Activated CD8-positive, alpha-beta T cell treated with anti-CD3 and anti-CD28 coated beads for 36 hours (primary cell): ENCODE data around the gene KNSTRN. TPM values are rescaled to one million over a fixed set of nuclear protein-coding genes. Genes with fewer than 3 reads are reported as not detected.

Experiments used
- ATAC-seq: fragments of 200-7000 bp; cut with Tn5 transposase; one replicate; pipeline ENCODE4 v1.10.0; 2021; ENCODE audit warnings: mild to moderate bottlenecking, moderate library complexity
- CTCF ChIA-PET: fragments of 350-600 bp; sonication (Branson Sonifier 250); formaldehyde crosslinking; loops from one replicate; lab custom pipeline; 2021; ENCODE audit warnings: antibody characterized with exemption; lab: Charles Lee
- POLR2A ChIA-PET: fragments of 350-600 bp; sonication (Branson Sonifier 250); formaldehyde crosslinking; loops from one replicate; lab custom pipeline; 2021; ENCODE audit warnings: antibody characterized with exemption; lab: Charles Lee
- DNase-seq: peaks from one replicate; pipeline ENCODE4 v3.0.0-alpha.2; 2020
- H3K27ac Mint-ChIP-seq: one replicate; pipeline ENCODE4 v1.8.0; 2021; ENCODE audit warnings: mild to moderate bottlenecking, mixed read lengths
- H3K27me3 Mint-ChIP-seq: one replicate; pipeline ENCODE4 v1.8.0; 2021; ENCODE audit warnings: mixed read lengths
- H3K36me3 Mint-ChIP-seq: one replicate; pipeline ENCODE4 v1.8.0; 2021; ENCODE audit warnings: low read depth, mixed read lengths
- H3K4me1 Mint-ChIP-seq: one replicate; pipeline ENCODE4 v1.8.0; 2021; ENCODE audit warnings: low read depth, mixed read lengths
- H3K4me3 Mint-ChIP-seq: one replicate; pipeline ENCODE4 v1.8.0; 2021; ENCODE audit warnings: mild to moderate bottlenecking, moderate library complexity, mixed read lengths
- H3K9me3 Mint-ChIP-seq: one replicate; pipeline ENCODE4 v1.8.0; 2021; ENCODE audit warnings: mixed read lengths
- intact Hi-C: fragments of 100-400 bp; cut with micrococcal nuclease; formaldehyde crosslinking; loops from one replicate; pipeline ENCODE4 v1.10.0; 2022
- total RNA-seq, 2 experiments: library from RNA; stranded (reverse); gene quantifications; one replicate each; pipeline ENCODE4 v1.2.3, GENCODE V29; 2021
- TF ChIP-seq, protein P1 (sequence below): fragments of 200-600 bp; IDR thresholded peaks from one replicate; pipeline ENCODE4 v1.8.0; 2022; ENCODE audit warnings: antibody characterized with exemption, mild to moderate bottlenecking

KNSTRN gene
- total RNA-seq, 2 experiments from 2014 or later = 54.2 to 55.0 TPM

GRCh38 chr15:40372981-40373380, 9.5 kb upstream of the KNSTRN start:
- ATAC-seq (no peak), DNase-seq (no peak)
- TF ChIP-seq, protein P1, sequence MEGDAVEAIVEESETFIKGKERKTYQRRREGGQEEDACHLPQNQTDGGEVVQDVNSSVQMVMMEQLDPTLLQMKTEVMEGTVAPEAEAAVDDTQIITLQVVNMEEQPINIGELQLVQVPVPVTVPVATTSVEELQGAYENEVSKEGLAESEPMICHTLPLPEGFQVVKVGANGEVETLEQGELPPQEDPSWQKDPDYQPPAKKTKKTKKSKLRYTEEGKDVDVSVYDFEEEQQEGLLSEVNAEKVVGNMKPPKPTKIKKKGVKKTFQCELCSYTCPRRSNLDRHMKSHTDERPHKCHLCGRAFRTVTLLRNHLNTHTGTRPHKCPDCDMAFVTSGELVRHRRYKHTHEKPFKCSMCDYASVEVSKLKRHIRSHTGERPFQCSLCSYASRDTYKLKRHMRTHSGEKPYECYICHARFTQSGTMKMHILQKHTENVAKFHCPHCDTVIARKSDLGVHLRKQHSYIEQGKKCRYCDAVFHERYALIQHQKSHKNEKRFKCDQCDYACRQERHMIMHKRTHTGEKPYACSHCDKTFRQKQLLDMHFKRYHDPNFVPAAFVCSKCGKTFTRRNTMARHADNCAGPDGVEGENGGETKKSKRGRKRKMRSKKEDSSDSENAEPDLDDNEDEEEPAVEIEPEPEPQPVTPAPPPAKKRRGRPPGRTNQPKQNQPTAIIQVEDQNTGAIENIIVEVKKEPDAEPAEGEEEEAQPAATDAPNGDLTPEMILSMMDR = no peak
- no peaks in the 10 kb centered on the region for H3K9me3 Mint-ChIP-seq
- no peak overlapping the region for H3K27ac Mint-ChIP-seq
- peaks cover 4% of the 10 kb centered on the region for H3K4me1 Mint-ChIP-seq
- H3K4me3 Mint-ChIP-seq = no peak overlapping the region
- POLR2A ChIA-PET = interaction anchor here (2.5 kb wide), 1 partner anchor 10 kb away, joined by 9 read pairs; the partner anchor contains the start of gene KNSTRN
- H3K27me3 Mint-ChIP-seq = no peaks in the 10 kb centered on the region
- intact Hi-C loops = no loop called here
- H3K36me3 Mint-ChIP-seq = no peaks in the 10 kb centered on the region
- CTCF ChIA-PET = interaction anchor here (1.5 to 2.3 kb wide), 4 partner anchors 29 to 98 kb away, joined by 4 to 10 read pairs (median 6); no protein-coding TSS in a partner anchor

- no peaks in the 10 kb centered on the region for H3K9me3 Mint-ChIP-seq
- POLR2A ChIA-PET = interaction anchor here (0.9 kb wide), 1 partner anchor 8 kb away, joined by 3 read pairs; no protein-coding TSS in a partner anchor
Observed at GRCh38 chr15:40377606-40378005, 4.9 kb upstream of the KNSTRN start.

GRCh38 chr15:40379374-40379773, 3.1 kb upstream of the KNSTRN start:
- Mint-ChIP-seq H3K36me3 (peaks cover 8% of the 10 kb centered on the region), H3K4me3 (no peak overlapping the region), H3K9me3 (no peaks in the 10 kb centered on the region), H3K27ac (no peak overlapping the region), H3K4me1 (peaks cover 15% of the 10 kb centered on the region), H3K27me3 (no peaks in the 10 kb centered on the region)
- intact Hi-C loops = no loop called here
- ChIA-PET POLR2A (interaction anchor here (1.3 to 1.8 kb wide), 2 partner anchors 10 to 31 kb away, joined by 3 to 6 read pairs; no protein-coding TSS in a partner anchor), CTCF (interaction anchor here (2.0 to 4.5 kb wide), 2 partner anchors 11 to 43 kb away, joined by 5 to 26 read pairs; no protein-coding TSS in a partner anchor)
- ATAC-seq = no peak
- no peak for DNase-seq
- TF ChIP-seq, protein P1 = no peak

More at GRCh38 chr15:40377606-40378005, 4.9 kb upstream of the KNSTRN start:
- Mint-ChIP-seq H3K36me3 (no peaks in the 10 kb centered on the region), H3K4me3 (no peak overlapping the region), H3K4me1 (peaks cover 6% of the 10 kb centered on the region), H3K27ac (no peak overlapping the region), H3K27me3 (no peaks in the 10 kb centered on the region)
- DNase-seq (no peak), ATAC-seq (no peak)
- TF ChIP-seq, protein P1 = no peak
- intact Hi-C loops = no loop called here
- CTCF ChIA-PET = interaction anchor here (1.1 to 4.5 kb wide), 3 partner anchors 9 to 142 kb away, joined by 3 to 26 read pairs (median 5); no protein-coding TSS in a partner anchor

GRCh38 chr15:40379853-40380252, 2.7 kb upstream of the KNSTRN start:
- ChIA-PET POLR2A (interaction anchor here (1.3 to 1.8 kb wide), 2 partner anchors 10 to 31 kb away, joined by 3 to 6 read pairs; no protein-coding TSS in a partner anchor), CTCF (interaction anchor here (0.9 to 4.5 kb wide), 2 partner anchors 11 to 41 kb away, joined by 3 to 26 read pairs; no protein-coding TSS in a partner anchor)
- DNase-seq (no peak), ATAC-seq (no peak)
- Mint-ChIP-seq H3K9me3 (no peaks in the 10 kb centered on the region), H3K36me3 (peaks cover 13% of the 10 kb centered on the region), H3K4me1 (peaks cover 19% of the 10 kb centered on the region), H3K27ac (no peak overlapping the region), H3K4me3 (no peak overlapping the region), H3K27me3 (no peaks in the 10 kb centered on the region)
- TF ChIP-seq, protein P1 = no peak
- intact Hi-C loops = no loop called here

GRCh38 chr15:40380636-40381035, 1.9 kb upstream of the KNSTRN start:
- H3K4me1 Mint-ChIP-seq = peaks cover 22% of the 10 kb centered on the region
- ATAC-seq = no peak
- no peaks in the 10 kb centered on the region for H3K9me3 Mint-ChIP-seq
- no peak overlapping the region for H3K27ac Mint-ChIP-seq
- intact Hi-C loops = no loop called here
- H3K36me3 Mint-ChIP-seq = peaks cover 21% of the 10 kb centered on the region
- TF ChIP-seq, protein P1 = no peak
- POLR2A ChIA-PET = interaction anchor here (1.3 to 1.8 kb wide), 2 partner anchors 12 to 30 kb away, joined by 3 to 6 read pairs; no protein-coding TSS in a partner anchor
- no peaks in the 10 kb centered on the region for H3K27me3 Mint-ChIP-seq
- H3K4me3 Mint-ChIP-seq = no peak overlapping the region
- no peak for DNase-seq
- CTCF ChIA-PET = interaction anchor here (0.6 to 4.5 kb wide), 4 partner anchors 12 to 266 kb away, joined by 3 to 26 read pairs (median 4); no protein-coding TSS in a partner anchor
